GM10847 (cell line): ENCODE results near the gene ITGB8.

ENCODE experiments used
- POLR2A ChIP-seq: IDR thresholded peaks from 2 replicates; pipeline ENCODE4 v1.6.1; 2011; ENCODE audit not compliant: insufficient read length; ENCODE audit errors: extremely low read depth

The ITGB8 gene

DNA sequence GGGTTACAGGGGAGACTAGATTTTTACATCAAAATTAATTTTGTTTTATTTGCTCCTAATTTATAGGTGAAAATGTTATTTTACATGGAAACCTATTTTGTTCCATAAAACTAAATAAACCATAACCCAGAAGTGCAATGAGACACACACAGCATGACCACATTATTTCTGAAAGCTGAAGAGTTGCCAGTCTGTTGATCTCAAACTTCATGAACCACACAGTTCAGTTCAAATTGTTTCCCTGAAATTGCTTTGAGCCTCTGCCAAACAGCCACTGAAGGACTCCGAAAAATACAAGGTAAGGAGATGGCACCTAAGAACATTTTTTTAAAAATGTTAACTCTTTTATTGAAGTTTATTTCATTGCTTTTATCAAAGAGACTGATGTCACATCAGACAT, 25.0 kb upstream of the ITGB8 start:
- TF ChIP-seq POLR2A, result no peak

DNA sequence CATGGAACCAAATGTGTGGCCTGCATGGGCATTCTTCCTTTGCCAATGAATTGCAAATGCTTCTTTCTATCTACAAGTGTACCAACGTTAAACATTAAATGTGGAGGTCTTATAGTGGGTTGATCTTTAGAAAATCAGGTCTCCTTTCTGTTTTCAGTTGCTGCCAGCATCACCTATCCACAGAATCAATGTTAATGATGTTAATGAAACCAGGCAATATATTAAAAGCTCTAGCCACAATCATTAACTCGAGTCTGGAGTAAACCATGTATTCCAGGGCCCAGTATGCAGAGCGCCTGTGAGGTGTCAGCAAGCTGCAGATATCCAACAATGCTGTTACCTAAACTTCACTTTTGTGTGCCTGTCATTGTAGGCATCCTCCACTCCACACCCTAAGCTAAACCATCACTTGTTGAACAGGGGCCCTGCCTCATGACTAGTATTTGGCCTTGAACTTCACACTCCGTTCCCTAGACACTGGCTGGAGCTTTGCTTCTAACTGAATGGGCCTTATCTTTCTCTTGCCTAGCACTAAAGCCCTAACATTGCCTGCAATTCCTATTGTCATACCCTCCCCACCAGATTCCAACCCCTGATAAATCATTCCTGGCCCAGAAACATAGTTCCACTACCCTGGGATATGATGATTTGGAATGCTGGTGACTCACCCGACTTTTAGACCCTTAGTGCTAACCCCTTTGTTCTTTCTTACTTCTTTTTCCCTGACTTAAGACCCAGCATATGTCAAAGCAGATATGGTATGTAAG, 24.3 kb upstream of the ITGB8 start:
- TF ChIP-seq POLR2A, result no peak

DNA sequence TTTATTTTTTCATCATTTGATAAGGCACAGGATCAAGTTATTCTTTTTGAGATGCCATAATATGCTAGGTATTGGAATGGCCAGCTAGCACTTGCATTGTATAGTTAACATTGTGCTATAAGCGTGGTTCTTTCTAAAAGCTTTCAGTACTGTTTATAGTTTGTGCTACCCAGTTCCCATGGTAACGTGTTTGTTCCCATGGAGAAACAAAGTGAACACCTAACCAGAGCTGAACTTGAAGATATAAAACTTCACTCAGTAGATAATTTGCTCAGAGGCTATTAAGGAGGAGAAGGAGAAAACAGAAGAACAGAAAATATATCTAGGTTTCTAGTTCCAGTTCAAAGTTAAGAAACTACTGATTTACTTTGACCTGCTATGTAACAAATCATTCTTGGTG, 23.6 kb upstream of the ITGB8 start:
- TF ChIP-seq POLR2A, result no peak

DNA sequence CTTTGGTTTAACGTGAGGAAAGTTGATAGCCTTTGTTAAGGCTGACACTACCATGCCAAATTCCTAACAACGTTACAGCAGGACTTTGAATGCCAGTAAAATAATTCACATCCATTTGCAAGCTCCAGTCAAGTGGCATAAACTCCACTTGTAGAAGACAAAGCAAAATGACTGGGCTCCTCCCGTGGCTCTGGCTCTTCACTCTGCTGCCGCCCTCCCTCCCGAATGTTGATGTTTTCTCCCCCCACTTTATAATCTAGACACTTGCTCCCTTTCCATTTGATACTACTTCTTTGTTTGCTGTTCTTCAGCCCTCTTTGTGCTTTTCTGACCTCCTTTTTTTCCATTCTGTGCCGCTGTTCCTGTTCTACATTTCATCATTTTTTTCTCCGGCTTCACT, 22.8 kb upstream of the ITGB8 start:
- no peak for TF ChIP-seq POLR2A

DNA sequence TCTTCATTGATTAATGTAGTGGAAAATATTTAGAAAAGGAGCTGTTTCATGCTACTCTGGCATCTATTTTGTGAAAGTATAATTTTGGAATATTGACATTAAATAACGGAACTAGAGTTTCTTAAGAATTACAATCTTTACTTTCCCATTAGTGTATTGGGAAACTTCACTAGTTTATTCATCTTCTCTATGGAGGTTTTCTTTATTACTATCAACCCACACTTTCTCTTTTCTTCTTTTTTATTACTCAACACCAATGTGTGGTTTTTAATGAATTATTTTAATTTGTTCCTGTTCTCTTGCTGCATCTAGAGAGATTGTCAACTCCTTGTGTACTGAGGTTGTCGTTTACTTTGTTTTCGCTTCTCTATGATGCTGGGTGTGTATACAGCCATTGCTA, 20.4 kb upstream of the ITGB8 start:
- TF ChIP-seq POLR2A, result no peak

DNA sequence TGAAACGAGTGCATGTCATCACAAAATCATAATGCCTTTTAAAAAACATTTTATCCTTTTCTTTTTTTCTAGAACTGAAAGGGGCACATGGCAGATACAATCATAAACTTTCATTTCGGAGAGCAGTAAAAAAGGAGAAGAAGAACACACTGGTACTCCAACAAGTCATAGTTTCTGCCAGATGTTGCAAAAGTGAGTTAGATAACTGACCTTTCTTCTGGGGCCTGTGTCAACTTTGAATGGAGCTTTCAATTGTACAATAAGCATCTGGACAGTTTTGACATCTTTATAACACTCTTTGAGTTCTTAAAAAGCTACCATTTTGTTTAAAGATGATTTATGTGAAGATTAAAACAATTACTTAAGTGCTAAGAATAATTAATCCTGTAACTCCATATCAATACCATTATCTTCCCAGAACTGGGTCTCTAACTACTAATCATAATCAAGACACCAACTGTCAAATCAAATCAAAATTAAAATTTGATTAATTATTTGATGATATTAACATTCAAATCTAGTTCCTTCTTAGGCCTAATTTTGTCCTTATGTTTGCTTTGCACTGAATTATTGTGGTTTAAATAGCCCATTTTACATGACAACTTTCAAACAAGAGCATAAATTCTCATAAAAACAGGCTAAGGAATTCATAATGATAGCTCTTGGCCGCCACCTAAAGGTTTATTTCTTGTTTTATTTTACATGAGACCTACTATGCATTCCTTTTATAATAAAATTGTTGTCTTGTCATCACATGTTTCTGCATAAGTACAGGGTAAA, 19.5 kb upstream of the ITGB8 start:
- TF ChIP-seq POLR2A, result no peak

DNA sequence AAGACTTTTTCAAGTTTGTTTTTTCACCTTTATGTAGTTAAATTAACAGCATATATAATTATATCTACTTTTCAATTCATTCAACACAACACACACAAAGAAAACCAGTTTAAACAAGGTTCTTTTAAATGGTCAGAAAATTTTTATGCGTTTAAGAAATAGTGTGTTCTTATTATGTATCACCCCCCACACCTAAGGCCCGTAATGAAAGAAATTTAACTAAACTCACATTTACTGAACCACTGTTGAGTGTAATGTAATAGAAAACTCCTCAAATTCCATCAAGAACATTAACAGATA, 19.0 kb upstream of the ITGB8 start:
- no peak for TF ChIP-seq POLR2A

DNA sequence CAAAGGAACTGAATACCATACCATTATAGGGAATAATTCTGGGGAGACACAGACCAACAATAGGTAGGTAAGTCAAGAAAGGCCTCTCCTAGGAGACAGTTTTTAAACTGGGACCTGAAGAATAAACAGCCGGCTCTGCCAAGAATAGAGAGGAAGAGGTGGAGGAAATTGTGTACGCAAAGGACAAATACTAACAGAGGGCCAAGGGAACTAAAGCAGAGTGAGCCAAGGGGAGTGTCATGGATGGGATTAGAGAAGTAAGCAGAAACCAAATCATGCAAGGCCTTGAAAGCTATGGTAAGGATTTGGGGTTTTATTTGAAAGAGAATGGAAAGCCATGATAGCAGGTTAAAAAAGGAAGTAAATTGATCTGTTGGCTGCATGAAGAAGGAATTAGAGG, 18.1 kb upstream of the ITGB8 start:
- no peak for TF ChIP-seq POLR2A

DNA sequence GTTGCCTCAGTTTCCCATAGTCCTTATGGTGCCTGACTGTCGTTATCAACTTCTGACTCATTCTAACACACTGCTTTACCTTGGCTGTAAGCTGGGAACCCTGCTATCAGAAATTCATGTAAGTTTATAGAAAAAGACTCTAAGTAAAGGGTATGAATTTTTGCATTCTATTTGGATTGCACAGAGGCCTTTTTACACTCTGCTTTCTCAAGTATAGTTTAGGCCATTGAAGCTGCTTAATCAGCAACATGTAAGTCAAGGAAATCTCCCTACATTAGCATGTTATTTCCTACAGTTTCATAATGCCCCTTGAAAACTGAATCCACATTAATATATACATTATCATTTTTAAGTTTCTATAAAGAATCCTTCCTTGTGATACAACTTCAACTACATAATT, 17.1 kb upstream of the ITGB8 start:
- no peak for TF ChIP-seq POLR2A

DNA sequence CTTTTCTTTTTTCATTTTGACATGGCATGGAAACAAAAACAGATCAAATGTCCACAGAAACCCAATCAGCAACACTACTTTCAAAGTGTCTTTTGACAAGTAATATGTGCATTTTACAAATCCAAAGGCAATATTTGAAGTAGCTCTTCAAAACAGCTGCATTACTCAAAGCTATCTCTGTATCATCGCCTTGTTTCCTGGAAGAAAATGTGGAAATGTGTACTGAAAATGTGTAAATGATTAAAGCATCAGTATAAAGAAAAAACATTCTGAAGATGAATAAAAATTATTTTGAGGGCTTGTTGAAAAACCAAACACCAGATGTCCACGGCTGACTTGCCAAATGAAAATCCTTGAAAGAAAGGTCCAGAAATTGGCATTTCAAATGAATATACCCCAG, 16.5 kb upstream of the ITGB8 start:
- no peak for TF ChIP-seq POLR2A

DNA sequence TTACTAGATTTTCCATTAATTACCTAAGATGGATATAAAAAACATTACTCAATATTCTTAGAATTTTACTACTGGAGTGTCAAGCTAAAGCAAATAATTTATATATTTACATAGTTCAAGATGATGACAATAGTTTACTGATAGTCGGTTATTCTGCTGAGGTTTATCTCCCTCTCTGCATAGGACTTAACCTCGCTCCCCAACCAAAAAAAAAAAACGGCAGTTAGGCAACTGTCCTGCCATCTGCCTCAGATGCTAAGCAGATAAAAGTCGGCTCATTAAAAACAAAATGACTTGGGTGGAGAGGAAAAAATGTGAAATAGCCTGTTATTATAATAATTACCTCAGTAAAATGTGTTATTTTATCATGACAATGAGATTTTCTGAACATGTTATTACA, 14.0 kb upstream of the ITGB8 start:
- no peak for TF ChIP-seq POLR2A

DNA sequence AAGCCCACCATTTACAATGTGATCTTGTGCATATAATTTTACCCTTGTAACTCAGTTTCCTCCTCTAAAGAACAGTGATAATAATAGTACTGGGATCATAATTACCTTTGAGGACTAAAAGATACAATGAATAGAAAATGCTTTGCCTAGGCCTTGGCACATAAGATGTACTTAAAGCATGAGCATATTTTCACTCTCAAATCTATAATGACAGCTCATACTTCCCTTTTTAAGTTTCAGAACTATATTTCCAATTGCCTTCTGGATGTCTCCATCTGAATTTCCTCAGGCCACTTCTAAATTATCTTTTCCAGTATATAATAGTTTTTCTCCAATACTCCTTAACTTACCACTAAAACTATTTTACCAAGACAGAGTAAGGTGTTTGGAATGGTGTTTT, 13.3 kb upstream of the ITGB8 start:
- no peak for TF ChIP-seq POLR2A

DNA sequence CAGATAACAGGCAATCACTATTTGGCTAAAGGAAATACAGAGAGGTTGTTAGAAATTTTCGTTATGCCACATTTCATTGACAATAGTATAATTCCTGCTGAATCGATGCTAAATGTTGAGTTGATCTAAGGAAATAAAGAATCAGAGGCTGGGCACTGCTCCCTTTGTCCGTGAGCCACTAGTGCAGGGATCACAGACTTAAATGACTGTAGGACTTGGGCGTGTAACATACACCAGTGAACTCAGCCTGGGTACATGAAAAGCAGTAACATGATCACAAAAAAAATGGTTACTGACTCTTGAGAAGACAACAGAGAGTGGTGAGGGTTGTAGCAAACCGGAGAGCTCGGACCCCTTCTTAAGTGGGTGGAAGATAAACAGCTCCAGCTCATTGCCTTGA, 11.8 kb upstream of the ITGB8 start:
- TF ChIP-seq POLR2A, result no peak

DNA sequence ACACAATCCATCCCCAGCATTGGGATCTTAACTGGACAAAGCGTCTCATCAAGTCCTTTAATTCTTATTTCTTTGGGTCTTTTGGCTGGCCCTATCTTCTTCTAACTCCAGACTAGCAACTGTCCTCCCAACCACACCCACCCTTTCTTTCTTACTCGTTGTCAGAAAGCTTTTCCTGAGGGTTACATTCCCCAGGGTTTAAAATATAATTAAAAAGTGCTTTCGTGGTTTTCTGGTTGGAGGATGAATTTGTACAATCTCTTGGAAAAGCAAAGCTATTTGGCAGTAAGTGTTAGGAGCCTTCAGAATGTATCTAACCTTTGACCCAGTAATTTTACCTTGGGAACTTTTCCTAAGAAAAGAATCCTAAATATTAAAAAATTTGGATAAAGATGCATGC, 10.4 kb upstream of the ITGB8 start:
- no peak for TF ChIP-seq POLR2A

DNA sequence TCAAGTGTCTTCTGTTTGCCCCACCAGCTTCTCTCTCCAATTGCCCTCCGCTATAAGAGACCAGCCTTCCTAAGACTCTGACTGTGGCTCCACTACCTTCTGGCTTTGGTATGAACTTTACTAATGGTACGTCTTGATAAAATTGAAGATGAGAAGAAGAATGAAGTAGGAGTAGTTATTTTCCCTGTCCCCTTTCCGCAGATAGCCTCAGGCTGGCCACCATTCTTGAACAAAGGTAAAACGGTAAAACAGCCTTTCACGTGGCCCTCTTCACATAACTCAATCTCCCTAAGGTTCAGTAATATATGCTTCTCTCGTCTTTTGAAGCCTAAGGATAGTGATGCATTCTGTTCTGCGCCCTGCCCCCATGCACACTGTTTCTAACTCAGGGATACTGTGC, 9.9 kb upstream of the ITGB8 start:
- no peak for TF ChIP-seq POLR2A

DNA sequence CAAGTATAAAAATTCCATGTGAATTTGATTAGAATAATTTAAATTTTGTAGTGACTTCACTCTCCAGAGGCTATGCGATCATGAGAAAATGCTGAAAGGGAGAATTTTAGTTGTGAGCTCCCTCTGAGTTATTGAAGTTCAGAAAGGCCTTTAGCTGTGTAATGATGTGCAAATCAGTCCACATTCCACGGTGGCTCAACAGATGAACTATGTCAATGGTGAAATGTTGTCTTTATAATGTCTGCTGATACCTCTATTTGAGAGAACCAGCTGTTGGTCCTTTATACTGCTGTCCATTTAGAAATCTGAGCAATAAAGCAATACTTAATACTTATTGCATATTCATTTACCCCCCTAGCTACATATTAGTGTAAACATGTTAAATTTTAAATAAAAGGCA, 7.1 kb upstream of the ITGB8 start:
- no peak for TF ChIP-seq POLR2A

DNA sequence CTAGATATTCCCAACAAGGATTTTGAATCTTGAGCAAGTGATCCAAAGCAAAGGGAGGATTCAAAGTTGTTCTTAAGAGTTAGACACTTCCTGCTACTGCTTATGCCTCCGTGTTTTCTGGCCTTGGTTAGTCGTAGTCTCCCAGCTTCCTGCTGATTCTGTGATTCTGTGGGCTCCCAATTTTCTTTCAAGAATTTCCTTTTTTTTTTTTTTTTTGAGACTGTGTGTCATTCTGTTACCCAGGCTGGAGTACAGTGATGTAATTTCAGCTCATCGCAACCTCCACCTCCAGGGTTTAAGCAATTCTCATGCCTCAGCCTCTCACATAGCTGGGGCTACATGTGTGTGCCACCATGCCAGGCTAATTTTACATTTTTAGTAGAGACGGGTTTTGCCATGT, 4.4 kb upstream of the ITGB8 start:
- no peak for TF ChIP-seq POLR2A

DNA sequence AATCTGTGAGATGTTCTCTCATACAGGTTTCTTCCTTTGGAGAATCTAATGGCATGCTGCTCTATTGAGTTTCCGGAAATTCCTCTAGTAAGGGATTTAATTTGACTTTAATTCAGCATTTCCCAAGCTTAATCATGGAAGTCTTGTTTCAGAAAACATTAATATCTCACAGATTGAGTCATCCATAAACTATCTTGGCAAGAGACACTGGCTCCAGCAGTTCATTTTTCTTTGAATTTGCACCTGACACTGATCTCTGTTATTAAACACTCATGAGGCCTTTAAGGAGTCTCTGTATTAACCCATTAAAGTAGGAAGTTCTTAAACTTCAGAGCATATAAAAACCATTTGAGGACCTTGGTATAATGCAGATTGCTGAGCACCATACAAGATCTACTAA, 3.6 kb upstream of the ITGB8 start:
- TF ChIP-seq POLR2A, result no peak

DNA sequence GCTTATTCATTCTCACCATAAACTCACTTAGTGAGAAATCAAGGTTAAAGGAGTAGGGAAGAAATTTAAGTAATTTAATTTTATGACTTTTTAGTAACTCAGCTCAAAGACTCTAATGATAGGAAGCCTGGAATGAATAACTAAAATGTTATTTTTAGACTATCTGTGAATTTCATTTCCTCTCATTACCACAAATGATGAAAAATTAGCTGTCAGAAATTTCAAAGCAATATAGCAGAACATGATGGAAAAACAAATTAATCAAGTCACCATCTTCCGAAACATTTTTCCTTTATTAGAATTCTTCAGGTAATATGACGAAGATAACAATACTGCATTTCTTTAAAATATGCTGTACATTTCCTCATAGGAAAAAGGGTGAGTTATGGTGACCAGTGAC, 2.7 kb upstream of the ITGB8 start:
- TF ChIP-seq POLR2A, result no peak
